Fibroblast of mammary gland (primary cell): ENCODE results near the gene CLDN9.

ENCODE experiments used
- DNase-seq: peaks from one replicate; pipeline ENCODE4 v3.0.0-alpha.2; 2010; ENCODE audit warnings: low read depth
- H3K4me3 ChIP-seq: 2 replicates; pipeline ENCODE4 v1.5.1; 2011; ENCODE audit warnings: low read depth, mild to moderate bottlenecking, low read length, moderate library complexity; ENCODE audit not compliant: control insufficient read depth
- CTCF ChIP-seq: conservative IDR thresholded peaks from 2 replicates; pipeline ENCODE4 v1.5.1; 2011; ENCODE audit warnings: low read depth, low read length, inconsistent platforms; ENCODE audit not compliant: control insufficient read depth, insufficient read depth

The CLDN9 gene

GRCh38 chr16:3012828-3013420, at the start of gene CLDN9:
Gene CLDN9, plus strand, starts transcription at chr16:3012923. Its CDS starts 440 bp downstream, at chr16:3013363.
- no peak within 1 kb of the TSS for H3K4me3 ChIP-seq
- TF ChIP-seq CTCF, result no peak

DNA sequence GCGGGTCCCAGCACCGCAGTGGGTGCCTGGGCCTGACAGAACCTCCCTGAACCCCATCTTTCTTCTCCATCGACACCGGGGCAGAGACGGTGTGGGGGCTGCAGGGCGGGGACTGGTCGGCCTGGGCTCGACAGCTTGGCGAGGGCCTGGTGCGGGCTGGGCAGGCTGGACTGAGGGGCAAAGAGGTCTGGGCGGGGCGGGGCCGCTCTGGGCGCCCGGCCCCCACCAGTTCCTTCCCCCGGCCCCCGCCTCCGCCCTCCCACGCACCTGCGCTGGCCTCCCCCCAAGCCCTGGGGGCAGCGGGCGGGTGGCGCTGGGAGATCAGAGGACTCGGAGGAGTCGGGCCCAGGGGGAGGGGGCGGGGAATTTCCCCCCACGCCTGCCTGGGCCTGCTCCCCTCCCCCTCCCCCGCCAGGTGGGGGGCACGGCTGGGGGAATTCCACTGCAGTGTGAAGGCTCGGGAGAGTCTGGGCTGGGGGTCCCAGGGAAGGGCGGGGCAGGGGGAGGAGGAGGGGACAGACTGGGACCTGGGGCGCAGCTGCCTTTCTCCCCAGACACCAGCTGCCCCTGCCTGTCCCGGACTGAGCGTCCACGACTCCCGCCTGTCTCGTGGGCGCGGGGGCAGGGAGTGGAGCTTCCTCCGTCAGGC, 49.5 kb upstream of the CLDN9 start:
- H3K4me3 ChIP-seq, result no peak overlapping the region
- DNase-seq, result no peak
- no peak for TF ChIP-seq CTCF

More at GRCh38 chr16:3012828-3013420, at the start of gene CLDN9:
- no peak for DNase-seq

- no peak within 1 kb of the TSS for H3K4me3 ChIP-seq
- DNase-seq, result no peak
Observed at GRCh38 chr16:2963723-2964474, 48.8 kb upstream of the CLDN9 start, which contains the start of gene KREMEN2. Gene KREMEN2, plus strand, starts transcription at chr16:2964275. Its CDS starts 246 bp downstream, at chr16:2964521.

DNA sequence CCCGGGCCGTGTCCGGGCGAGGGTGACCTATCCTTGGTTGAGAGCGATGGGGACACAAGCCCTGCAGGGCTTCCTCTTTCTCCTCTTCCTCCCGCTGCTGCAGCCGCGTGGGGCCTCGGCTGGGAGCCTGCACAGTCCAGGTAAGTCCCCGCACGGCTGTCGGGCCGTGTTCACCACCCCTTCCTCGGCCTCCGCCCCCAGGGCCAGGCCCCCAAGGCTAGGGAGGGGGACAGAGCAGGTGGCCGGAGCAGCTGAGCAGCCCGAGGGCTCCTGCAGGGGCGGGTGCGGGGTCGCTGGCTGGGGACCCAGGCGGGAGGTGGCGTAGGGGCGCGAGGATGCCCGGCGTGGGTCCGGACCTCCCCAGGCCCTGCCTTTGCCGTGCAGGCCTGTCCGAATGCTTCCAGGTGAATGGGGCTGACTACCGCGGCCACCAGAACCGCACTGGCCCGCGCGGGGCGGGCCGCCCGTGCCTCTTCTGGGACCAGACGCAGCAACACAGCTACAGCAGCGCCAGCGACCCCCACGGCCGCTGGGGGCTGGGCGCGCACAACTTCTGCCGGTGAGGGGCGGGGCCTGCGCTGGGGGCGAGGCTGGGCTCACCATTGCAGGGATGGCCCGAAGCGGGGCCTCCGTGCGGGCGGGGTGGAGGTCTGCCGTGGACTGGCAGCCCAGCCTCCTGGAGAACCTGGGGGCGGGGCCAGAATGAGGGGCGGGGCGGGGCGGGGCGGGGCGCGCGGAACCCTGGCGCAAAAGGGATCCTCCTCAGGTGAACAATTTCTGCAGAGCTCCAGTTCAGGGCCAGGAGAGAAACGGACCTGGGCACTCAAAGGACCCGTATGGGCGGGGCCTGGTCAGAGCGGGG, 48.0 kb upstream of the CLDN9 start:
- DNase-seq, result no peak
- TF ChIP-seq CTCF, result no peak
- H3K4me3 ChIP-seq, result no peak overlapping the region

More at GRCh38 chr16:2963723-2964474, 48.8 kb upstream of the CLDN9 start, which contains the start of gene KREMEN2:
- TF ChIP-seq CTCF, result no peak

DNA sequence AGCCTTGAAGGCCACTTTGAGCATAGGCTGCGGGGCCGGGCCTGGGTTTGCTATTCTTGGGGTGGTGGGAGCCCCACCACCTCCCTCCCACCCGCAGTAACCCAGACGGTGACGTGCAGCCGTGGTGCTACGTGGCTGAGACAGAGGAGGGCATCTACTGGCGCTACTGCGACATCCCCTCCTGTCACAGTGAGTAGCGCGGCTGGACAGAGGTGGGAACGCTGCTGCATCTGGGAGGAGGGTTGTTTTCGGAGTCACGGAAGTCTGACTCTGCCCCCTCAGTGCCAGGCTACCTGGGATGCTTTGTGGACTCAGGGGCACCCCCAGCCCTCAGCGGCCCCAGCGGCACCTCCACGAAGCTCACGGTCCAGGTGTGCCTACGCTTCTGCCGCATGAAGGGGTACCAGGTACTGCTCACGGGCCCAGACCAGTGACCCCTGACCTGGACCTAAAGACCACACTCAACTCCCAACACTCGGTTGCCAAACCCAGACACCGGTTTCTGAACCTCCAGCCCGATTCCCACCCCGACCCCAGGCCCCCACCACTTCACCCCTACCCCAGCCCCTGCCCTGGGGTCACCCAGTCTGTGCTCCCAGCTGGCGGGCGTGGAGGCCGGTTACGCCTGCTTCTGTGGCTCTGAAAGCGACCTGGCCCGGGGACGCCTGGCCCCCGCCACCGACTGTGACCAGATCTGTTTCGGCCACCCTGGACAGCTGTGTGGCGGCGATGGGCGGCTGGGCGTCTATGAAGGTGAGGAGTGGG, 46.5 kb upstream of the CLDN9 start:
- DNase-seq, result no peak
- no peak overlapping the region for H3K4me3 ChIP-seq
- no peak for TF ChIP-seq CTCF

DNA sequence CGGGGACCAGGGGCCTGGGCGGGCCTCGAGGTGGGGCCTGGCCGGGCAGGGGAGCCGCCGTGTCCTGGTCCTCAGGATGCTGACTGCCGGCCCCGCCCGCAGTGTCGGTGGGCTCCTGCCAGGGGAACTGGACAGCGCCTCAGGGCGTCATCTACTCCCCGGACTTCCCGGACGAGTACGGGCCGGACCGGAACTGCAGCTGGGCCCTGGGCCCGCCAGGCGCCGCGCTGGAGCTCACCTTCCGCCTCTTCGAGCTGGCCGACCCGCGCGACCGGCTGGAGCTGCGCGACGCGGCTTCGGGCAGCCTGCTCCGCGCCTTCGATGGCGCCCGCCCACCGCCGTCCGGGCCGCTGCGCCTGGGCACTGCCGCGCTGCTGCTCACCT, 45.9 kb upstream of the CLDN9 start:
- DNase-seq, result no peak
- TF ChIP-seq CTCF, result no peak
- H3K4me3 ChIP-seq, result no peak overlapping the region
